CD14-positive monocyte (primary cell): ENCODE measurements around the gene CXorf58. TPM values are rescaled to one million over a fixed set of nuclear protein-coding genes. Genes with fewer than 3 reads are reported as not detected.
"Not testable (repeated sequence)": the region's sequence is repeated elsewhere in the genome, so short reads cannot be mapped to it uniquely, and the experiment has no call there.

ENCODE experiments used
- DNase-seq, 3 donors: peaks; one replicate each; pipeline ENCODE4 v3.0.0-alpha.2; 2011 to 2022
- H2AFZ ChIP-seq: 2 replicates; pipeline ENCODE4 v1.6.0; 2012; ENCODE audit warnings: mild to moderate bottlenecking, low read depth, low read length, inconsistent platforms; ENCODE audit not compliant: insufficient read depth, poor library complexity, severe bottlenecking
- H3K27ac ChIP-seq, 2 donors: 1 replicate in 1 of 2; 2 replicates in 1 of 2; pipeline ENCODE4 v1.5.1; 2012 to 2013; ENCODE audit warnings: low read length in 2 of 2, control low read depth in 1 of 2, inconsistent platforms in 1 of 2, low read depth in 1 of 2, mild to moderate bottlenecking in 1 of 2
- H3K27me3 ChIP-seq, 2 donors: one replicate each; pipeline versions ENCODE4 v1.6.0 to v1.6.1; 2011 to 2013; ENCODE audit warnings: low read length in 2 of 2; ENCODE audit not compliant: control insufficient read depth in 2 of 2, insufficient read depth in 2 of 2
- H3K36me3 ChIP-seq, 2 donors: replicated peaks in 1 of 2; 1 replicate in 1 of 2; 2 replicates in 1 of 2; pipeline versions ENCODE4 v1.5.1 to v1.6.1; 2012 to 2013; ENCODE audit warnings: low read length in 2 of 2, control low read depth in 1 of 2, inconsistent platforms in 1 of 2, mild to moderate bottlenecking in 1 of 2; ENCODE audit not compliant: insufficient read depth in 2 of 2, control insufficient read depth in 1 of 2
- H3K4me1 ChIP-seq, 2 donors: 1 replicate in 1 of 2; 2 replicates in 1 of 2; pipeline versions ENCODE4 v1.5.1 to v1.6.1; 2012 to 2013; ENCODE audit warnings: low read length in 2 of 2, control low read depth in 1 of 2, inconsistent platforms in 1 of 2, mild to moderate bottlenecking in 1 of 2, moderate library complexity in 1 of 2; ENCODE audit not compliant: insufficient read depth in 2 of 2, control insufficient read depth in 1 of 2
- H3K4me2 ChIP-seq: replicated peaks from 2 replicates; pipeline ENCODE3; 2012; ENCODE audit warnings: low read length, moderate library complexity, mild to moderate bottlenecking; ENCODE audit not compliant: poor library complexity, severe bottlenecking; ENCODE audit errors: extremely low read depth
- H3K4me3 ChIP-seq, 3 experiments: fragments of 200-600 bp in 1 of 3; sonication (generic) in 1 of 3; replicated peaks in 1 of 3; 1 replicate in 2 of 3; 2 replicates in 1 of 3; pipeline ENCODE4 v1.5.1; 2011 to 2013; ENCODE audit warnings: low read length in 3 of 3, mild to moderate bottlenecking in 3 of 3, control low read depth in 2 of 3, low read depth in 2 of 3, inconsistent platforms in 1 of 3, moderate library complexity in 1 of 3
- H3K79me2 ChIP-seq: 2 replicates; pipeline ENCODE4 v1.6.0; 2012; ENCODE audit warnings: mild to moderate bottlenecking, control low read depth, inconsistent platforms, low read length, moderate library complexity; ENCODE audit not compliant: insufficient read depth
- H3K9ac ChIP-seq: 2 replicates; pipeline ENCODE4 v1.6.0; 2017; ENCODE audit warnings: low read length, mild to moderate bottlenecking; ENCODE audit not compliant: insufficient read depth, poor library complexity, severe bottlenecking
- H3K9me3 ChIP-seq, 2 donors: replicated peaks in 1 of 2; 1 replicate in 1 of 2; 2 replicates in 1 of 2; pipeline versions ENCODE4 v1.5.1 to v1.6.1; 2012 to 2013; ENCODE audit warnings: low read length in 2 of 2, control low read depth in 1 of 2; ENCODE audit not compliant: control insufficient read depth in 1 of 2, insufficient read depth in 1 of 2
- H4K20me1 ChIP-seq: 2 replicates; pipeline ENCODE4 v1.6.0; 2012; ENCODE audit warnings: mild to moderate bottlenecking, low read length, control low read depth, moderate library complexity; ENCODE audit not compliant: insufficient read depth
- H3K27ac Mint-ChIP-seq, 7 donors: one replicate each; pipeline ENCODE4 v1.8.0; 2020; ENCODE audit warnings: mild to moderate bottlenecking in 7 of 7, mixed read lengths in 7 of 7, moderate library complexity in 6 of 7, inconsistent platforms in 2 of 7
- H3K27me3 Mint-ChIP-seq, 3 donors: one replicate each; pipeline ENCODE4 v1.8.0; 2021 to 2022; ENCODE audit warnings: low read depth in 3 of 3, mild to moderate bottlenecking in 3 of 3, mixed read lengths in 3 of 3, moderate library complexity in 3 of 3, inconsistent platforms in 1 of 3
- H3K36me3 Mint-ChIP-seq, 2 donors: one replicate each; pipeline ENCODE4 v1.8.0; 2020; ENCODE audit warnings: mixed read lengths in 2 of 2, inconsistent platforms in 1 of 2, mild to moderate bottlenecking in 1 of 2
- H3K4me1 Mint-ChIP-seq: one replicate; pipeline ENCODE4 v1.8.0; 2020; ENCODE audit warnings: mild to moderate bottlenecking, mixed read lengths
- H3K4me3 Mint-ChIP-seq, 2 donors: one replicate each; pipeline ENCODE4 v1.8.0; 2020; ENCODE audit warnings: mild to moderate bottlenecking in 2 of 2, mixed read lengths in 2 of 2, moderate library complexity in 1 of 2
- H3K9me3 Mint-ChIP-seq, 7 donors: one replicate each; pipeline ENCODE4 v1.8.0; 2020 to 2022; ENCODE audit warnings: mixed read lengths in 7 of 7, mild to moderate bottlenecking in 6 of 7, moderate library complexity in 6 of 7, inconsistent platforms in 2 of 7
- CTCF ChIP-seq: fragments of 200-600 bp; IDR thresholded peaks from one replicate; pipeline ENCODE4 v1.8.0; 2022; ENCODE audit warnings: antibody characterized with exemption, mild to moderate bottlenecking
- WGBS: methylation state at CpG from one replicate; pipeline ENCODE4 v1.1.5; 2013; ENCODE audit warnings: missing lambda C conversion rate; ENCODE audit not compliant: insufficient coverage; 5-methylcytosine and 5-hydroxymethylcytosine counted together
- intact Hi-C, 2 donors: fragments of 100-400 bp; cut with micrococcal nuclease; formaldehyde crosslinking; loops; one replicate each; pipeline versions ENCODE4 v1.15.0 to v1.15.1; 2023
- polyA plus RNA-seq, 3 donors: library from polyadenylated mRNA; depleted of rRNA in 1 of 3; unstranded in 2 of 3; stranded (reverse) in 1 of 3; fragments of 300-500 nt in 2 of 3; fragments of >200 nt in 1 of 3; fragmentation: Illumina TruSeq in 2 of 3; gene quantifications; 1 replicate in 2 of 3; 2 replicates in 1 of 3; pipeline ENCODE4 v1.2.3, GENCODE V29; 2012 to 2021

The CXorf58 gene
- polyA plus RNA-seq, 3 donors, result not detected

GRCh38 chrX:23959781-23960180 is 52.0 kb downstream of the CXorf58 start:
- Mint-ChIP-seq H3K27me3 (peaks cover 0 to 25% (median 0%) of the 10 kb centered on the region in 3 donors), H3K27ac (peak overlapping the region; percentile 73 to 88 (median 85)), H3K36me3 (no peaks in the 10 kb centered on the region), H3K9me3 (peaks cover 0 to 18% (median 4%) of the 10 kb centered on the region in 7 donors), H3K4me1 (peaks cover 18% of the 10 kb centered on the region), H3K4me3 (no peak overlapping the region)
- H4K20me1 ChIP-seq, result no peaks in the 10 kb centered on the region
- DNase-seq, result peak; percentile 70 to 82 (median 79)
- peak overlapping the region; percentile 9 to 72 for H3K27ac ChIP-seq
- H3K9ac ChIP-seq, result no peak overlapping the region
- H3K9me3 ChIP-seq, result peaks cover 0 to 5% of the 10 kb centered on the region in 2 donors
- H3K4me3 ChIP-seq, result no peak overlapping the region
- no peaks in the 10 kb centered on the region for H3K36me3 ChIP-seq
- peaks cover 17 to 26% of the 10 kb centered on the region in 2 donors for H3K4me1 ChIP-seq
- no peak for TF ChIP-seq CTCF
- intact Hi-C loops, result no loop called here
- peak overlapping the region; percentile 54 for H2AFZ ChIP-seq
- no peak overlapping the region for H3K4me2 ChIP-seq
- peaks cover 0 to 2% of the 10 kb centered on the region in 2 donors for H3K27me3 ChIP-seq
- 0% methylated on average over 1 of the region's 3 CpGs for WGBS
- no peaks in the 10 kb centered on the region for H3K79me2 ChIP-seq

- peaks cover 10% of the 10 kb centered on the region for H3K4me1 Mint-ChIP-seq
- H3K9ac ChIP-seq, result no peak overlapping the region
- no peak overlapping the region for H2AFZ ChIP-seq
- WGBS, result 20% methylated on average over 1 of the region's 5 CpGs
- no peak overlapping the region for H3K4me2 ChIP-seq
- no peak overlapping the region for H3K27ac ChIP-seq
- no peak for TF ChIP-seq CTCF
- H3K4me3 ChIP-seq, result no peak overlapping the region
- H3K4me3 Mint-ChIP-seq, result no peak overlapping the region
- peaks cover 0 to 10% of the 10 kb centered on the region in 2 donors for H3K9me3 ChIP-seq
- no peak overlapping the region for H3K27ac Mint-ChIP-seq
- no peaks in the 10 kb centered on the region for H3K79me2 ChIP-seq
- no peak for DNase-seq
- no peaks in the 10 kb centered on the region for H3K36me3 Mint-ChIP-seq
- H3K36me3 ChIP-seq, result no peaks in the 10 kb centered on the region
- peaks cover 0 to 5% of the 10 kb centered on the region in 2 donors for H3K27me3 ChIP-seq
- H3K27me3 Mint-ChIP-seq, result peaks cover 0 to 23% (median 0%) of the 10 kb centered on the region in 3 donors
- peaks cover 11 to 15% of the 10 kb centered on the region in 2 donors for H3K4me1 ChIP-seq
- intact Hi-C loops, result no loop called here
- no peaks in the 10 kb centered on the region for H4K20me1 ChIP-seq
- peaks cover 0 to 25% (median 7%) of the 10 kb centered on the region in 7 donors for H3K9me3 Mint-ChIP-seq
Observed at GRCh38 chrX:23964191-23964590, 56.4 kb downstream of the CXorf58 start.

- peaks cover 0 to 25% (median 7%) of the 10 kb centered on the region in 7 donors for H3K9me3 Mint-ChIP-seq
- H3K4me3 ChIP-seq, H3K27ac ChIP-seq, H3K4me2 ChIP-seq, H3K9ac ChIP-seq, H4K20me1 ChIP-seq, DNase-seq, H3K9me3 ChIP-seq, H3K36me3 ChIP-seq, H3K27me3 ChIP-seq, intact Hi-C loops, H2AFZ ChIP-seq, H3K27ac Mint-ChIP-seq, H3K4me3 Mint-ChIP-seq, H3K4me1 ChIP-seq, H3K79me2 ChIP-seq, H3K4me1 Mint-ChIP-seq, H3K36me3 Mint-ChIP-seq: not testable (repeated sequence)
- peaks cover 0 to 25% (median 0%) of the 10 kb centered on the region in 3 donors for H3K27me3 Mint-ChIP-seq
- no CpG with 5 or more reads among the region's 8 CpGs for WGBS
Observed at GRCh38 chrX:23965630-23966029, 57.8 kb downstream of the CXorf58 start.
